Thyroid gland (tissue), 4 donors: Measurements from ENCODE around the gene SETD2.

ENCODE experiments used
- POLR2A ChIP-seq, 2 donors: fragments of 450-650 bp; IDR thresholded peaks; one replicate each; pipeline ENCODE4 v1.6.1; 2017; ENCODE audit warnings: antibody characterized with exemption in 2 of 2, mild to moderate bottlenecking in 2 of 2, moderate library complexity in 1 of 2
- TF ChIP-seq, protein P1 (sequence below), 6 experiments: fragments of 200-600 bp in 3 of 6; fragments of 450-650 bp in 3 of 6; sonication (generic) in 3 of 6; IDR thresholded peaks; one replicate each; pipeline ENCODE4 v1.5.1; 2016 to 2019; ENCODE audit warnings: antibody characterized with exemption in 6 of 6, mild to moderate bottlenecking in 2 of 6, inconsistent platforms in 1 of 6, moderate library complexity in 1 of 6

DNA sequence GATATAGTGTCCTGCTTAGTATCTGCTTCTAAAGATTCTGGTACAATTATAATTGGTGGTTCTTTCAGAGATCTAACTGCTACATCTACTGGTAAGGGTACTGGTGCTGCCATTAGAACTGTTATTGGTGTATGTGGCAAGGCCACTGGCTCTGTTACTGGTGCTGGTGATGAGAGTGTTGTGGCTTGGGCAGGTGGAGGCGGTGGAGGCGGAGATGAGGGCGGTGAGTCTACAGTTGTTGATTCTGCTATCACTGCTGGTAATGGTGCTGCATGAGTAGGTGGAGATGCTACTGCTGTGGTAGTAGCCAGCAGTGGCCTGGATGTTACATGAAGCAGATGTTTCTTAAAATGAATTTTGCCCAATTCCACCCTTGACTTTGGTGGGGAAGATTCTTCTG is 40.1 kb downstream of the SETD2 start:
- TF ChIP-seq, protein P1, sequence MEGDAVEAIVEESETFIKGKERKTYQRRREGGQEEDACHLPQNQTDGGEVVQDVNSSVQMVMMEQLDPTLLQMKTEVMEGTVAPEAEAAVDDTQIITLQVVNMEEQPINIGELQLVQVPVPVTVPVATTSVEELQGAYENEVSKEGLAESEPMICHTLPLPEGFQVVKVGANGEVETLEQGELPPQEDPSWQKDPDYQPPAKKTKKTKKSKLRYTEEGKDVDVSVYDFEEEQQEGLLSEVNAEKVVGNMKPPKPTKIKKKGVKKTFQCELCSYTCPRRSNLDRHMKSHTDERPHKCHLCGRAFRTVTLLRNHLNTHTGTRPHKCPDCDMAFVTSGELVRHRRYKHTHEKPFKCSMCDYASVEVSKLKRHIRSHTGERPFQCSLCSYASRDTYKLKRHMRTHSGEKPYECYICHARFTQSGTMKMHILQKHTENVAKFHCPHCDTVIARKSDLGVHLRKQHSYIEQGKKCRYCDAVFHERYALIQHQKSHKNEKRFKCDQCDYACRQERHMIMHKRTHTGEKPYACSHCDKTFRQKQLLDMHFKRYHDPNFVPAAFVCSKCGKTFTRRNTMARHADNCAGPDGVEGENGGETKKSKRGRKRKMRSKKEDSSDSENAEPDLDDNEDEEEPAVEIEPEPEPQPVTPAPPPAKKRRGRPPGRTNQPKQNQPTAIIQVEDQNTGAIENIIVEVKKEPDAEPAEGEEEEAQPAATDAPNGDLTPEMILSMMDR (IDR thresholded peaks at IDR 0.05) = no peak
- no peak for TF ChIP-seq POLR2A (IDR thresholded peaks at IDR 0.05)
